H1 (cell line): ENCODE data around the gene OAS3. TPM values are rescaled to one million over a fixed set of nuclear protein-coding genes. Genes with fewer than 3 reads are reported as not detected.

ENCODE experiments used
- CTCF ChIA-PET: fragments of 300-600 bp; sonication (Branson Sonifier 250); formaldehyde crosslinking; loops from one replicate; lab custom pipeline; 2021; ENCODE audit not compliant: partially characterized antibody; lab: Charles Lee
- POLR2A ChIA-PET: fragments of 300-600 bp; sonication (Branson Sonifier 250); formaldehyde crosslinking; loops from one replicate; lab custom pipeline; 2021; ENCODE audit warnings: inconsistent platforms; ENCODE audit not compliant: partially characterized antibody; lab: Charles Lee
- DNase-seq, 2 experiments: peaks; one replicate each; pipeline versions ENCODE4 v3.0.0 to v3.0.0-alpha.2; 2010 to 2022; ENCODE audit warnings: low spot score in 2 of 2, low read depth in 1 of 2, mixed read lengths in 1 of 2
- FAIRE-seq: peaks from 2 replicates; lab custom pipeline; 2011; peaks lifted over from hg19 to GRCh38; lab: Jason Lieb, UNC
- H2AFZ ChIP-seq: 2 replicates; pipeline ENCODE4 v1.8.1; 2012; ENCODE audit warnings: low read length, inconsistent platforms
- H2AK5ac ChIP-seq: 2 replicates; pipeline ENCODE4 v1.6.1; 2013; ENCODE audit warnings: low read depth, low read length
- H2BK120ac ChIP-seq: replicated peaks from 2 replicates; pipeline ENCODE3; 2013; ENCODE audit warnings: low read depth, low read length, inconsistent platforms
- H2BK12ac ChIP-seq: 2 replicates; pipeline ENCODE4 v1.6.1; 2013; ENCODE audit warnings: low read depth, low read length
- H2BK15ac ChIP-seq: 2 replicates; pipeline ENCODE4 v1.6.1; 2013; ENCODE audit warnings: low read length
- H2BK20ac ChIP-seq: 2 replicates; pipeline ENCODE4 v1.6.1; 2013; ENCODE audit warnings: low read length
- H2BK5ac ChIP-seq: 2 replicates; pipeline ENCODE4 v1.6.1; 2013; ENCODE audit warnings: low read depth, low read length
- H3K14ac ChIP-seq: 2 replicates; pipeline ENCODE4 v1.6.1; 2013; ENCODE audit warnings: inconsistent platforms; ENCODE audit not compliant: insufficient read length
- H3K18ac ChIP-seq: 2 replicates; pipeline ENCODE4 v1.6.1; 2013; ENCODE audit warnings: low read length; ENCODE audit errors: extremely low read depth
- H3K23ac ChIP-seq: 2 replicates; pipeline ENCODE4 v1.6.1; 2013; ENCODE audit warnings: inconsistent platforms; ENCODE audit not compliant: insufficient read length
- H3K23me2 ChIP-seq: 2 replicates; pipeline ENCODE4 v1.6.1; 2013; ENCODE audit warnings: low read depth, low read length
- H3K27ac ChIP-seq: 2 replicates; pipeline ENCODE4 v1.6.1; 2011; ENCODE audit warnings: low read depth, low read length, inconsistent platforms
- H3K27me3 ChIP-seq, 4 experiments: replicated peaks in 1 of 4; 1 replicate in 1 of 4; 2 replicates in 3 of 4; pipeline versions ENCODE4 v1.6.1 to v1.8.1; 2011 to 2013; ENCODE audit warnings: low read length in 3 of 4, mild to moderate bottlenecking in 3 of 4, inconsistent platforms in 2 of 4, mixed read lengths in 2 of 4, moderate library complexity in 1 of 4; ENCODE audit not compliant: control insufficient read depth in 3 of 4, insufficient read depth in 3 of 4; ENCODE audit errors: extremely low read depth in 1 of 4
- H3K36me3 ChIP-seq, 4 experiments: 2 replicates each; pipeline versions ENCODE4 v1.6.1 to v1.8.1; 2011 to 2013; ENCODE audit warnings: mild to moderate bottlenecking in 4 of 4, low read length in 3 of 4, moderate library complexity in 2 of 4, control low read depth in 1 of 4, inconsistent platforms in 1 of 4; ENCODE audit not compliant: insufficient read depth in 4 of 4, control insufficient read depth in 2 of 4
- H3K4ac ChIP-seq: replicated peaks from 2 replicates; pipeline ENCODE3; 2013; ENCODE audit warnings: low read length, low read depth, mixed read lengths, inconsistent platforms; ENCODE audit not compliant: insufficient read length
- H3K4me1 ChIP-seq, 4 experiments: replicated peaks in 1 of 4; 1 replicate in 1 of 4; 2 replicates in 3 of 4; pipeline versions ENCODE4 v1.6.1 to v1.8.1; 2011 to 2013; ENCODE audit warnings: low read length in 3 of 4, inconsistent platforms in 2 of 4, mixed read lengths in 1 of 4; ENCODE audit not compliant: insufficient read depth in 4 of 4, control insufficient read depth in 3 of 4
- H3K4me2 ChIP-seq, 2 experiments: 2 replicates each; pipeline versions ENCODE4 v1.6.1 to v1.8.1; 2011 to 2013; ENCODE audit warnings: low read depth in 2 of 2, low read length in 2 of 2, control low read depth in 1 of 2, inconsistent platforms in 1 of 2, mild to moderate bottlenecking in 1 of 2; ENCODE audit not compliant: insufficient read depth in 1 of 2
- H3K4me3 ChIP-seq, 4 experiments: fragments of 200-600, 300-600 bp in 1 of 4; sonication (generic), shearing (Covaris generic), sonication (Bioruptor Twin) in 1 of 4; 2 replicates each; pipeline versions ENCODE4 v1.5.1 to v1.8.1; 2011 to 2016; ENCODE audit warnings: low read length in 4 of 4, low read depth in 3 of 4, control low read depth in 2 of 4, inconsistent platforms in 2 of 4, mild to moderate bottlenecking in 2 of 4, mixed read lengths in 1 of 4, moderate library complexity in 1 of 4; ENCODE audit not compliant: insufficient read depth in 2 of 4; ENCODE audit errors: extremely low read depth in 1 of 4
- H3K56ac ChIP-seq: replicated peaks from 2 replicates; pipeline ENCODE3; 2013; ENCODE audit warnings: low read depth, mild to moderate bottlenecking, mixed read lengths, low read length, inconsistent platforms; ENCODE audit not compliant: insufficient read length
- H3K79me1 ChIP-seq: 2 replicates; pipeline ENCODE4 v1.6.1; 2013; ENCODE audit warnings: low read depth, low read length, control low read depth
- H3K79me2 ChIP-seq, 2 experiments: 2 replicates each; pipeline versions ENCODE4 v1.6.1 to v1.8.1; 2012 to 2013; ENCODE audit warnings: low read length in 2 of 2, mild to moderate bottlenecking in 2 of 2, inconsistent platforms in 1 of 2; ENCODE audit not compliant: insufficient read depth in 2 of 2, control insufficient read depth in 1 of 2
- H3K9ac ChIP-seq, 4 experiments: replicated peaks in 1 of 4; 1 replicate in 1 of 4; 2 replicates in 3 of 4; pipeline versions ENCODE4 v1.6.1 to v1.8.1; 2011 to 2013; ENCODE audit warnings: low read depth in 3 of 4, low read length in 3 of 4, control low read depth in 2 of 4, mild to moderate bottlenecking in 2 of 4, moderate library complexity in 2 of 4, inconsistent platforms in 1 of 4; ENCODE audit errors: extremely low read depth in 1 of 4
- H3K9me3 ChIP-seq, 2 experiments: 2 replicates each; pipeline versions ENCODE4 v1.6.1 to v1.8.1; 2012 to 2013; ENCODE audit warnings: mild to moderate bottlenecking in 2 of 2, moderate library complexity in 2 of 2, control low read depth in 1 of 2, inconsistent platforms in 1 of 2, low read depth in 1 of 2, low read length in 1 of 2, mixed read lengths in 1 of 2; ENCODE audit not compliant: insufficient read depth in 2 of 2
- H4K20me1 ChIP-seq, 2 experiments: replicated peaks in 1 of 2; 2 replicates each; pipeline versions ENCODE3 to v1.8.1; 2011 to 2013; ENCODE audit warnings: inconsistent platforms in 2 of 2, low read length in 2 of 2, mild to moderate bottlenecking in 1 of 2; ENCODE audit not compliant: insufficient read depth in 2 of 2, control insufficient read depth in 1 of 2
- H4K5ac ChIP-seq: 2 replicates; pipeline ENCODE4 v1.6.1; 2013; ENCODE audit warnings: low read length, low read depth, mixed read lengths, inconsistent platforms; ENCODE audit not compliant: insufficient read length
- H4K8ac ChIP-seq: 2 replicates; pipeline ENCODE4 v1.8.0; 2013; ENCODE audit warnings: mild to moderate bottlenecking, moderate library complexity, low read length, inconsistent platforms; ENCODE audit not compliant: insufficient read depth; ENCODE audit errors: extremely low read depth
- H4K91ac ChIP-seq: replicated peaks from 2 replicates; pipeline ENCODE3; 2013; ENCODE audit warnings: low read length, mixed read lengths, inconsistent platforms; ENCODE audit not compliant: insufficient read length
- BCL11A ChIP-seq, 2 experiments: IDR thresholded peaks; one replicate each; pipeline ENCODE4 v1.6.1; 2011; ENCODE audit warnings: low read depth in 2 of 2, low read length in 2 of 2, mild to moderate bottlenecking in 2 of 2
- EP300 ChIP-seq, 2 experiments: IDR thresholded peaks; 1 replicate in 1 of 2; 2 replicates in 1 of 2; pipeline ENCODE4 v1.6.1; 2011 to 2012; ENCODE audit warnings: low read depth in 2 of 2, low read length in 2 of 2, mild to moderate bottlenecking in 2 of 2, borderline replicate concordance in 1 of 2, inconsistent platforms in 1 of 2, moderate library complexity in 1 of 2
- MAFK ChIP-seq: IDR thresholded peaks from 2 replicates; pipeline ENCODE4 v1.6.1; 2012; ENCODE audit warnings: low read depth, mild to moderate bottlenecking, improper control_type of control experiment, low read length
- RNF2 ChIP-seq: fragments of 200-900, 300-1000 bp; sonication (generic); IDR thresholded peaks from 2 replicates; pipeline ENCODE4 v1.7.1; 2016; ENCODE audit warnings: borderline replicate concordance, low read depth, mild to moderate bottlenecking, antibody characterized with exemption, low read length; ENCODE audit not compliant: poor library complexity, severe bottlenecking; ENCODE audit errors: missing control alignments
- TAF1 ChIP-seq: IDR thresholded peaks from 2 replicates; pipeline ENCODE4 v1.6.1; 2011; ENCODE audit warnings: mild to moderate bottlenecking, low read depth, low read length
- WGBS, 2 experiments: shearing (Covaris generic) in 1 of 2; methylation state at CpG; one replicate each; pipeline versions ENCODE4 v1.1.6 to v1.1.7; 2013 to 2015; ENCODE audit warnings: low lambda C conversion rate in 2 of 2, mixed read lengths in 2 of 2, inconsistent platforms in 1 of 2, low coverage in 1 of 2, missing lambda C conversion rate in 1 of 2; ENCODE audit not compliant: insufficient replicate concordance in 2 of 2, insufficient coverage in 1 of 2, insufficient read length in 1 of 2; ENCODE audit errors: extremely low coverage in 1 of 2, missing lambda C conversion rate in 1 of 2; 5-methylcytosine and 5-hydroxymethylcytosine counted together
- polyA plus RNA-seq, 7 experiments: library from polyadenylated mRNA; depleted of rRNA in 3 of 7; stranded (reverse) in 5 of 7; unstranded in 2 of 7; fragments of >200 nt in 5 of 7; fragments of 200-250 nt in 2 of 7; gene quantifications; 1 replicate in 5 of 7; 2 replicates in 1 of 7; 4 replicates in 1 of 7; pipeline versions ENCODE4 v1.2.1 to v1.2.3, GENCODE V29; 2011 to 2013; ENCODE audit warnings: missing spikeins in 2 of 7, mixed read lengths in 2 of 7
- total RNA-seq: library from RNA; stranded (reverse); fragmentation: NEBNext Ultra II Directional; extraction: Animal tissue kit (Norgen Biotek cat#: 25700); gene quantifications from 2 replicates; pipeline ENCODE4 v1.2.1, GENCODE V29; 2021

The OAS3 gene
- total and polyA plus RNA-seq, 2 of the 8 experiments (the other 6 are each of a cell fraction or from before 2014, with no cell fraction given): 0.73 to 3.7 TPM

- no peak overlapping the region for H3K23ac ChIP-seq
- no peak overlapping the region for H2BK120ac ChIP-seq
- H3K4me2 ChIP-seq: no peak overlapping the region
- H2BK5ac ChIP-seq: no peak overlapping the region
- no peak overlapping the region for H3K56ac ChIP-seq
- no peaks in the 10 kb centered on the region for H3K79me2 ChIP-seq
- no peak overlapping the region for H2AFZ ChIP-seq
- H3K79me1 ChIP-seq: no peaks in the 10 kb centered on the region
- H2AK5ac ChIP-seq: no peak overlapping the region
- H3K9me3 ChIP-seq: no peaks in the 10 kb centered on the region
- H3K4ac ChIP-seq: no peak overlapping the region
- H3K23me2 ChIP-seq: no peaks in the 10 kb centered on the region
- no peak overlapping the region for H2BK20ac ChIP-seq
- no peak overlapping the region for H3K18ac ChIP-seq
- no peak overlapping the region for H3K4me3 ChIP-seq
- DNase-seq: no peak
- WGBS, 2 experiments: 81% methylated on average over 6 of the region's 7 CpGs; no CpG with 5 or more reads in 1 of the 2 experiments
- no peak overlapping the region for H3K9ac ChIP-seq
- H4K8ac ChIP-seq: no peak overlapping the region
- no peak for FAIRE-seq
- ChIA-PET POLR2A (interaction anchor here (1.0 kb wide), 1 partner anchor 11 kb away, joined by 3 read pairs; no protein-coding TSS in a partner anchor), CTCF (interaction anchor here (0.6 to 1.5 kb wide), 8 partner anchors 16 to 56 kb away, joined by 3 to 5 read pairs (median 3); no protein-coding TSS in a partner anchor)
- no peak overlapping the region for H3K14ac ChIP-seq
- H2BK15ac ChIP-seq: no peak overlapping the region
- no peaks in the 10 kb centered on the region for H3K27me3 ChIP-seq
- H4K20me1 ChIP-seq: no peaks in the 10 kb centered on the region
- 0 out of 7 replicates have a peak, but pooled peaks cover 0 to 3% (median 0%) of the 10 kb centered on the region in 4 experiments for H3K4me1 ChIP-seq
- H3K36me3 ChIP-seq: no peaks in the 10 kb centered on the region
- no peak overlapping the region for H4K91ac ChIP-seq
- TF ChIP-seq BCL11A (IDR thresholded peaks at IDR 0.05; ENCODE audit: low read depth in 2 of 2, low read length in 2 of 2) (no peak), RNF2 (no peak), TAF1 (no peak), EP300 (IDR thresholded peaks at IDR 0.05; ENCODE audit: borderline replicate concordance in 1 of 2, low read depth in 2 of 2, low read length in 2 of 2) (no peak), MAFK (no peak)
- H3K27ac ChIP-seq: no peak overlapping the region
- no peak overlapping the region for H2BK12ac ChIP-seq
- H4K5ac ChIP-seq: no peak overlapping the region
Observed at GRCh38 chr12:112948806-112949205, 10.5 kb downstream of the OAS3 start.
